ENCODE data around the gene SEC24C.
"Not testable (repeated sequence)": the region's sequence is repeated elsewhere in the genome, so short reads cannot be mapped to it uniquely, and the experiment has no call there.

Gene SEC24C

DNA sequence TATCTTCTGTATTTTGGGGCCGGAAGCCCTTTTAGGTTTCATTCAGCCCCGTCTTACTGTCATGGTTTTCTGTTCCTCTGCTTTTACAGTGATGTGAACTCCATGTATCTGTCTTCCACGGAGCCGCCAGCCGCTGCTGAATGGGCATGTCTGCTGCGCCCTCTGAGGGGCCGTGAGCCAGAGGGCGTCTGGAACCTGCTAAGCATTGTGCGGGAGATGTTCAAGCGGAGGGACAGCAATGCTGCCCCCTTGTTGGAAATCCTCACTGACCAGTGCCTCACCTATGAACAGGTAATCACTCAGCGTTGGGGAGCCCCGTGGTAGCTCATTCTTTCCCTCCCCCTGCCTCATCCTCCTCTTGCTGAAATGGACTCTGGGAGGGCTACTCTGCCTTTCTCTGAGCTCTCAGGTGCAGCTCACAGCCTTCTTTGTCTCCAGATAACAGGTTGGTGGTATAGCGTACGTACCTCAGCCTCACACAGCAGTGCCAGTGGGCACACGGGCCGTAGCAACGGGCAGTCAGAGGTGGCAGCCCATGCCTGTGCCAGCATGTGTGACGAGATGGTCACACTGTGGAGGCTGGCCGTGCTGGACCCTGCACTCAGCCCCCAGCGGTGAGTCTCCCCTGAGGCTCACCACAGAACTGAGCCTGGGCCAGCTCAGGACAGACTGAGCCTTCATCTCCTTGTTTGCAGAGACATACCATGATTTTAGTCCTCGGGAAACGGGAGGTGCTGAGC lies 46.9 kb downstream of the SEC24C start:
- DNase-seq (ENCODE audit: low spot score) (no peak), FAIRE-seq (no peak)

DNA sequence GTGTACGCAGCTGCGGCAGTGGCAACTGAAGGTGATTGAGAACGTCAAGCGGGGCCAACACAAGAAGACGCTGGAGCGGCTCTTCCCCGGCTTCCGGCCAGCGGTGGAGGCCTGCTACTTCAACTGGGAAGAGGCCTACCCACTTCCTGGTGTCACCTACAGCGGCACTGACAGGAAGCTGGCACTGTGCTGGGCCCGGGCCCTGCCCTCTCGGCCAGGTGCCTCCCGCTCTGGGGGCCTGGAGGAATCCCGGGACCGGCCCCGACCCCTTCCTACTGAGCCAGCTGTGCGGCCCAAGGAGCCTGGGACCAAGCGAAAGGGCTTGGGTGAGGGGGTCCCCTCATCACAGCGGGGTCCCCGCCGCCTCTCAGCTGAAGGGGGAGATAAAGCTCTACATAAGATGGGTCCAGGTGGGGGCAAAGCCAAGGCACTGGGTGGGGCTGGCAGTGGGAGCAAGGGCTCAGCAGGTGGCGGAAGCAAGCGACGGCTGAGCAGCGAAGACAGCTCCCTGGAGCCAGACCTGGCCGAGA lies 47.8 kb downstream of the SEC24C start:
- FAIRE-seq, result no peak
- DNase-seq (ENCODE audit: low spot score), result no peak

DNA sequence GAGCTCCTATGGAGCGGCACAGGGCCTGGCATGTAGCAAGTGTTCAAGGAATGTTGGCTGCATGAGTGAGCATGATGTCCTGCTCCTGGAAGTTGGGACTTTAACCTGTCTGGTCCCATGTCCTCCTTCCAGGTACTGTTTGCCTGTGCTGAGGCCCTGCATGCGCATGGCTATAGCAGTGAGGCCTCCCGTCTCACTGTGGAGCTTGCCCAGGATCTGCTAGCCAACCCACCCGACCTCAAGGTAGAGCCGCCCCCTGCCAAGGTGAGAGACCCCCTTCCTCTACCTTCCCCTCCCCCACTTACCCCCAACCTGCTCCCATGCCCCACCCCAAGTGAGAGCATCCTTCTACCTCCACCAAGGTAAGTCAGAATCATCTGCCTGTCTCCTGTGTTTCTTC lies 49.3 kb downstream of the SEC24C start:
- FAIRE-seq (no peak), DNase-seq (ENCODE audit: low spot score) (no peak)

DNA sequence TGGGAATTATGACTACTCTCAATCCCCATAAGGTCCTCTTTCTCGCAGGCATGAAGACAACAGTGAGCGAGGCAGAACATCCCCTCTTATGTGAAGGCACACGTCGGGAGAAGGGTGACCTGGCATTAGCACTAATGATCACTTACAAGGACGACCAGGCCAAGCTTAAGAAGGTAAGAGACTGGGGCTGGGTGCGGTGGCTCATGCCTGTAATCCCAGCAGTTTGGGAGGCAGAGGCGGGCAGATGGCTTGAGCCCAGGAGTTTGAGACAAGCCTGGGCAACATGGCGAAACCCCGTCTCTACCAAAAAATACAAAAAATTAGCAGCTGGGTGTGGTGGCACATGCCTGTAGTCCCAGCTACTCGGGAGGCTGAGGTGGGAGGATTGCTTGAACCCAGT lies 51.3 kb downstream of the SEC24C start:
- not testable (repeated sequence) for DNase-seq (ENCODE audit: low spot score)

DNA sequence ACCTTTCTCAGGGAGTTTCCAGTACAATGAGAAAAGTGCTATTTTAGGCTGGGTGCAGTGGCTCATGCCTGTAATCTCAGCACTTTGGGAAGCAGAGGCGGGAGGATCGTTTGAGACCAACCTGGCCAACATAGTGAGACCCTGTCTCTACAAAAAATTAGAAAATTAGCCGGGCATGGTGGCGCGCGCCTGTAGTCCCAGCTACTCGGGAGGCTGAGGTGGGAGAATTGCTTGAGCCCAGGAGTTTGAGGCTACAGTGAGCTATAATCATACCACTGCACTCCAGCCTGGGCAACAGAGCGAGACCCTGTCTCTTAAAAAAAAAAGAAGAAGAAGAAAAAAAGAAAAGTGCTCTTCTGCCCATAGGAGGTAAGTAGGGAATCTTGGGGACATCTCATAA lies 51.9 kb downstream of the SEC24C start:
- not testable (repeated sequence) for DNase-seq (ENCODE audit: low spot score); FAIRE-seq

More for the DNA sequence above, 51.3 kb downstream of the SEC24C start:
- not testable (repeated sequence) for FAIRE-seq

DNA sequence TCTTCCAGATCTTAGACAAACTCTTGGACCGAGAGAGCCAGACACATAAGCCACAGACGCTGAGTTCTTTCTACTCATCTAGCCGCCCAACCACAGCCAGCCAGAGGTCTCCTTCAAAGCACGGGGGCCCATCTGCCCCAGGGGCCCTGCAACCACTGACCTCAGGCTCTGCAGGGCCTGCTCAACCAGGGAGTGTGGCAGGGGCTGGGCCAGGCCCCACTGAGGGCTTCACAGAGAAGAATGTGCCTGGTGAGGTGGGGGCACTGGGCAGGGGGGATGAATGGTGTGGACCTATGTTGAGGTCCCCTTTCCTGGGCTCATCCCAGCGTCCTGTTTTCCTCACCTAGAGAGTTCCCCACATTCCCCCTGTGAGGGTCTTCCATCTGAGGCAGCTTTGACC lies 52.6 kb downstream of the SEC24C start:
- no peak for FAIRE-seq

DNA sequence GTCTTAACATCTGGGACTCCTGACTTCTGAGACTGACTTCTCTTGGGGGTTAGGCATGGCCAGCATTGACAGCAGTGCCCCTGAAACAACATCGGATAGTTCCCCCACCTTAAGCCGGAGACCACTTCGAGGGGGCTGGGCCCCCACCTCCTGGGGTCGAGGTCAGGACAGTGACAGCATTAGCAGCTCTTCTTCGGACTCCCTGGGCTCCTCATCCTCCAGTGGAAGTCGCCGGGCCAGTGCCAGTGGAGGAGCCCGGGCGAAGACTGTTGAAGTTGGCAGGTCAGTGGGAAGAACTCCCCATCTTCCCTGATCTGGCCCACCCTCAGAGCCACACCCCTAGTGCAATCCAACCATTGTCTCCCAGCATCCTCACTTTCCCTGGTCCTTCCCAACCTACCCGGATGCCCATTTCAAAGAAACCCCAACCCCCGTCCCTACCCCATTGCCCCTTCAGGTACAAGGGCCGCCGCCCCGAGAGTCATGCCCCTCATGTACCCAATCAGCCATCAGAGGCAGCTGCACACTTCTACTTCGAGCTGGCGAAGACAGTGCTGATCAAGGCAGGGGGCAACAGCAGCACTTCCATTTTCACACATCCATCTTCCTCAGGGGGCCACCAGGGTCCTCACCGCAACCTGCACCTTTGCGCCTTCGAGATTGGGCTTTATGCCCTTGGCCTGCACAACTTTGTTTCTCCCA lies 53.3 kb downstream of the SEC24C start:
- DNase-seq (ENCODE audit: low spot score) (no peak), FAIRE-seq (no peak)

More for the DNA sequence above, 52.6 kb downstream of the SEC24C start:
- DNase-seq (ENCODE audit: low spot score), result no peak

DNA sequence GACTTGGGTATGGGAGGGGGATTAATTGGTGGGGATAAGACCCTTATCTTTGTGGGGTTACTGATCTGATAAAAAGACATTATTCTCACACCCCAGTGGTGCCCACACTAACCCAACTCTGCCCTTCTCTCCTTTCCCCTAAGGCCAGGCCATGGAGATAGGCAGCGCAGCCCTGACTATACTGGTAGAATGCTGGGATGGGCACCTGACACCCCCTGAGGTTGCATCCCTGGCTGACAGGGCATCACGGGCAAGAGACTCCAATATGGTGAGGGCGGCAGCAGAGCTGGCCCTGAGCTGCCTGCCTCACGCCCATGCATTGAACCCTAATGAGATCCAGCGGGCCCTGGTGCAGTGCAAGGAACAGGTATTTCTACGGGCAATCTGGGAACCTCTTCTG lies 53.9 kb downstream of the SEC24C start:
- no peak for FAIRE-seq

DNA sequence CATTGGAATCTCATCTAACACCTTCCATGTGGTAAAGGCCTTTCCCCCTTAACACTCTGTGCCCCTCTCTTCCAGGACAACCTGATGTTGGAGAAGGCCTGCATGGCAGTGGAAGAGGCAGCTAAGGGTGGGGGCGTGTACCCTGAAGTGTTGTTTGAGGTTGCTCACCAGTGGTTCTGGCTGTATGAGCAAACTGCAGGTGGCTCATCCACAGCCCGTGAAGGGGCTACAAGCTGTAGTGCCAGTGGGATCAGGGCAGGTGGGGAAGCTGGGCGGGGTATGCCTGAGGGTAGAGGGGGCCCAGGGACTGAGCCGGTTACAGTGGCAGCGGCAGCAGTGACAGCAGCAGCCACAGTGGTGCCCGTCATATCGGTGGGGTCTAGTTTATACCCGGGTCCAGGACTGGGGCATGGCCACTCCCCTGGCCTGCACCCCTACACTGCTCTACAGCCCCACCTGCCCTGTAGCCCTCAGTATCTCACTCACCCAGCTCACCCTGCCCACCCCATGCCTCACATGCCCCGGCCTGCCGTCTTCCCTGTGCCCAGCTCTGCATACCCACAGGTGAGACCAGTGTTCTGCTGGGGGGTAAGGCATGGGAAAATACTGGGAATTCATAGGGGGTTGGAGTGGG lies 54.9 kb downstream of the SEC24C start:
- no peak for DNase-seq (ENCODE audit: low spot score)
- no peak for FAIRE-seq

More for the DNA sequence above, 53.9 kb downstream of the SEC24C start:
- no peak for DNase-seq (ENCODE audit: low spot score)

DNA sequence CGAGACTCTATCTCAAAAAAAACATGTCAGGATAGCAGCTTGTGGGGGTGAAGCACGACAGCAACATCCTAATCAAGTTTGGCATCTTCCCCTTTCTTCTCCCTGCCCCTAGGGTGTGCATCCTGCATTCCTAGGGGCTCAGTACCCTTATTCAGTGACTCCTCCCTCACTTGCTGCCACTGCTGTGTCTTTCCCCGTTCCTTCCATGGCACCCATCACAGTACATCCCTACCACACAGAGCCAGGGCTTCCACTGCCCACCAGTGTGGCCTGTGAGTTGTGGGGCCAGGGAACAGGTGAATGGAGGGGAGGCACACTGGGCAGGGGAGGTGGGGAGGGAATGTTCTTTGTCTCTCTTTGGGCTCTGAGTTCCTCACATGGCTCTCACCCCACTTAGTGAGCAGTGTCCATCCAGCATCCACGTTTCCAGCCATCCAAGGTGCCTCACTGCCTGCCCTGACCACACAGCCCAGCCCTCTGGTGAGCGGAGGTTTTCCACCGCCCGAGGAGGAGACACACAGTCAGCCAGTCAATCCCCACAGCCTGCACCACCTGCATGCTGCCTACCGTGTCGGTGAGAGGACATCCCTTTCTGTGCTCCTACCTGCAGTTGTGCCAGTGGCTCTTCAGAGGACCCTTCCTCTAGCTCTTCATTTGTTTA lies 55.9 kb downstream of the SEC24C start:
- FAIRE-seq (no peak), DNase-seq (ENCODE audit: low spot score) (no peak)

DNA sequence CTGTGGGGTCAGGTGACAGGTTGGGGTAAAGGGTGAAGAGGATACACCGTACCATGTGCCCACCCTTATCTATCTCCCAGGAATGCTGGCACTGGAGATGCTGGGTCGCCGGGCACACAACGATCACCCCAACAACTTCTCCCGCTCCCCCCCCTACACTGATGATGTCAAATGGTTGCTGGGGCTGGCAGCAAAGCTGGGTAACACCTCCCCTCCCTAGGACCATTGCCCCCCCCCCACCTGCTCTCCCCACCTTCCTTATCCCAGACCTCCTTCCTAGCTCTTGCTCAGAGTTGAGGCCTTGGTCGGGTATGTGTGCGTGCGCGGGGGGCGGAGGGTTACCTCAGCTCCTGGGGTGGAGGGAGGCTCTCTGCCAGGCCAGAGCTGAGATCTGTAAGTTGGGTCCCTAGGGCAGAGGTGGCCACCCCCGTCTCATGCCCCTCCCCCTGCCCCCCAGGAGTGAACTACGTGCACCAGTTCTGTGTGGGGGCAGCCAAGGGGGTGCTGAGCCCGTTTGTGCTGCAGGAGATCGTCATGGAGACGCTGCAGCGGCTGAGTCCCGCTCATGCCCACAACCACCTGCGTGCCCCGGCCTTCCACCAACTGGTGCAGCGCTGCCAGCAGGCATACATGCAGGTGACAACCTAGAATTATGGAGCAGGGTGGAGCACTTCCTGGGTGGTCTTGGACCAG lies 56.5 kb downstream of the SEC24C start:
- DNase-seq (ENCODE audit: low spot score) (no peak), FAIRE-seq (no peak)

DNA sequence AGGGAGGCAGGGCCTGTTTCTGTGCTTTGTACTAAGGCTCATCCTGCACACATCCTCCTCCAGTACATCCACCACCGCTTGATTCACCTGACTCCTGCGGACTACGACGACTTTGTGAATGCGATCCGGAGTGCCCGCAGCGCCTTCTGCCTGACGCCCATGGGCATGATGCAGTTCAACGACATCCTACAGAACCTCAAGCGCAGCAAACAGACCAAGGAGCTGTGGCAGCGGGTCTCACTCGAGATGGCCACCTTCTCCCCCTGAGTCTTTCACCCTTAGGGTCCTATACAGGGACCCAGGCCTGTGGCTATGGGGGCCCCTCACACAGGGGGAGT lies 57.0 kb downstream of the SEC24C start:
- DNase-seq (ENCODE audit: low spot score), result no peak
- no peak for FAIRE-seq

DNA sequence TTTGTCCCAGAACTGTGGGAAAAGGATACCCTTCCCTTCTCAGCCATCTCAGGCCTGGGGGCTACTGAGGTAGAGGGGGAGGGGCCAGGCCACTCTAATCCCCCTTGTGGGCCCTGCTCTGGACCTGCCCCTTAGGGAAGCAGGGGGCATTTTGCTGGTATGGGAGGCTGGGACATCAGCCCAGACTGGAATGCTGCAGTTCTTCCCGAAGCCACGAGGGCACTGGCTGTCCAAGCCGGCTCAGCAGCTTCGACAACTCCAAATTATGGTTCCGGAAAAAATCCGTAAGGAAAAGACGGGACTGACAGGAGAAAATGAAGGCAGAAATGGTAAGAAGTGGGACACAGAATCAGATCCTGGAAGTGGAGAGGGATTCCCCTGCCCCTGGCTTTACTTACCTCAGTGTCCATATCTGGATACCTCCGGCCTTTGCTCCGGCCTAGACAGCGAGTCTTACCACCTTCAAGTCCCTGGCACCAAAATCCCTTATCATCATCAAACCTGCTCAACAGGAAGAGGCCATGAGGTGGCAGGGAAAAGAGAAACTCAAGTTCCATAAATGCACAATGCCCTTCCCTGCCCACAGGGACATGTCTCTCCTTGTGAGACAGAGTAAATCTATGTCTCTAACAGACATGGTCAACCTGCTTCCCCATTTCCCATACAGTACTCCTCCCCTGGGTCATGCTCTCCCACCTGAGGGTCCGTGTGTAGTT lies 58.3 kb downstream of the SEC24C start:
- DNase-seq (ENCODE audit: low spot score) (no peak), FAIRE-seq (no peak)

DNA sequence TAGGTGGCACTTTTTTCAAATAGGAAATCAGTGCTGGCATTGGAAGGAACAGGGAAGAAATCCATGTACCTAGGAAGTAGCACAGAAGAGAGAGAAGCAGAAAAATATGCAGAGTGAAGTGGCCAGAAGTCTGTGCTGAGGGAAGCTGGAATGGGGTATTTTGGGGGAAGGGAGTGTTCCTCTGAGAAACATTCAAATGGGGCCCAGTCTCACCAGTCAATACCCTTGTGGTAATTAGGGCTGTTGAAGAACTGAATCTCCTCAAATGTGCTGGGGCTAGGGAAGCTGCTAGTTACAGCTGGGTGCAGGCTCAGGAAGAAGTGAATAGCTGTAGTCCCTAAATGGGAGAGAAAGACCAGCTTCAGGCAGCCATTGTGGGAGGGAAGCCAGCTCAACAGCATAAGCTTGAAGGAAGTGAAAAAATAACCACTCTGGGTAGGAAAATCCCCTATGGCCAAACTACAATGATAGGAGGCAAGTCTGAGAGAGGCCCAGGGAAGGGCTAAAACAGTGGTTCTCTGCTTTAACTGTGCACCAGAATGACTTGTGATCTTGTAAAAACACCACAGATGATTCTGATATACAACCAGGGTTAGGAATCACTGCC lies 59.6 kb downstream of the SEC24C start:
- FAIRE-seq, result no peak

DNA sequence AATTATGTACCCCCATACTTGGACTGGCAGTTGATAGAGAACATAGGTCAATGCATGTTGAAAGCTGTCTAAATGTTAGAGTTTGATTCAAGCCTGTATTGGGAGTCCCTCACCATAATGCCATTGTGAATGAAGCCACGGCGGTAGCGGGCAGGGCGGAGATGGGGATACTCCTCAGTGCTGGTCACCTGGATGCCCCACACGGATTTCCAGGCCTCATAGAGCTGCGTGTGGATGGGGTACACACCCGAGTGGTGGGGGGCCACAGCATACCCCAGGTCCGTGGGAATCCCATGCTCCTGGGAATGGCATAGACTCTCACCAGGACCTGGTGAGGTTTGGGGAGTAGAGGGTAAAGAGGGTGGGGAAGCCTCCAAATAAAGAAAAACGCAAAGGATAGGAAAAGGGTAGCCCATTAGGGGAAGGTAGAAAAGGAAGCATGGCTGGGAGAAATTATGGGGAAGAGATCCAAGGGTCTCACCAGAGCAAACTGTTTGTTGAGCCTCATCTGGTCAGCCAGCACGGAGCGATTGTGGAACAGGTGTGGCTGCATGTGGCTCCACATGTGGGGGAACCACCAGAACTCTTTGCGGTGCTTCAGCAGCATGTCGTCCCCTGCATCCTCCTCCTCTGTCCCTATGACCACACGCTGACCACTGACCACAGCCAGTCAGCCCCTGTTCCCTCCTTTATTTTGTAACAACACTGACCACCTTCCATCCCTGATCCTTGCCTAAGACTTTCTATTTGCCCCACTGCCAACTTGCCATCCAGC lies 62.2 kb downstream of the SEC24C start:
- DNase-seq (ENCODE audit: low spot score) (no peak), FAIRE-seq (no peak)

More for the DNA sequence above, 59.6 kb downstream of the SEC24C start:
- no peak for DNase-seq (ENCODE audit: low spot score)

DNA sequence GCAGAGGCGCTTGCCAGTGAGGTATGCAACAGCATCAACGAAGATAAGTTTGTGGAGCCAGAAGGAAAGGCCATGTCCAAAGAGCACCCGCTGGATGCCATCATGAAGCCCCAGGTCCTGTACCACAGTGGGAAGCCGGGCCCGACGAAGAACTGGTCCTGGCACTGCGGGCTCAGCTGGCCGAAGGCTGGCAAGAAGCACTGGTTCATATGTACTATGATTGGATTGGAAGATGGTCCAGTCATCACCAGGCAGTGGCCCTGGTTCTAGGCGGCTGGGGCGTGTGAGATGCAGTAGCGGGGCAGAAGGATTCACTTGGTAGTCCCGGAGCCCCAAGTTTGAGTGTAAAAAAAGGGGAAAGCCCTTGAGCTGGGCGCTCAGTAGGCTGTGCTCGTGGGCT lies 63.3 kb downstream of the SEC24C start:
- no peak for FAIRE-seq
- DNase-seq (ENCODE audit: low spot score), result no peak

DNA sequence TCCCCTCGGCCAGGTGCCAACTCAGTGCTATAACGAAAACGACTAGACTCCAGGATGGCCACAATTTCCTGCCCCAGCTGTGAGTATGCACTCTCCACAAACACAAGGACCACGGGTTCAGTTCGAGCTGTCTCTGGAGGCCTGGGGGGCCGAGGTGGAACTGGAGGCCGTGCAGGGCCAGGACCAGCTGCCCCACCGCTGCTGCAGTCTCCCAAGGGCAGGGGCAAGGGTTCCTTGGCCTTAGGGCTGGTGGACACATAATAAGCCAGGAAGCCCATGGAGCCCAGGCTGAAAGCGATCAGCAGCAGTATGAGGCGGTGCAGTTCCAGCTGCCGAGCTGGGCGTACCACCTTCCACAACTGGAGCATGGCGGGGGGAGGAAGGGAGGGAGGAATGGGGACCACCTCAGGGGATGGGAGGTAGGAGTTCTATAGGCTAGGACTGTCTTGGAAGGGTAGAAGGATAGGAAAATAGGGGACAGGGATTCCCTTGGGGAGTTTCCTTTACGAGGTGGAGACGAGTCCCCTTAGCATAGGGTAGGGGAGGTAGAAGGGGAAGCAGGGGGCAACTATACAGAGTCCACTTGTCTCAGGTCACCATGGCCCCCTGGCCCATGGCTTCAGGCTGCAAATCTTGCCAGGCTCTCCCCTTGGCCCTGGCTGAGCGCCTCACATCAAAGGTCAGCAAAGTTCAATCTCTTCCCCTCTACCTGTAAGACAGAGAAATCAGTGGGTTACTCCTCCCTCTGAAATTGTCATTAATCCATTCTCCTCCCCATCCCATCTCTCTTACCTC lies 64.0 kb downstream of the SEC24C start:
- DNase-seq (ENCODE audit: low spot score) (no peak), FAIRE-seq (no peak)

DNA sequence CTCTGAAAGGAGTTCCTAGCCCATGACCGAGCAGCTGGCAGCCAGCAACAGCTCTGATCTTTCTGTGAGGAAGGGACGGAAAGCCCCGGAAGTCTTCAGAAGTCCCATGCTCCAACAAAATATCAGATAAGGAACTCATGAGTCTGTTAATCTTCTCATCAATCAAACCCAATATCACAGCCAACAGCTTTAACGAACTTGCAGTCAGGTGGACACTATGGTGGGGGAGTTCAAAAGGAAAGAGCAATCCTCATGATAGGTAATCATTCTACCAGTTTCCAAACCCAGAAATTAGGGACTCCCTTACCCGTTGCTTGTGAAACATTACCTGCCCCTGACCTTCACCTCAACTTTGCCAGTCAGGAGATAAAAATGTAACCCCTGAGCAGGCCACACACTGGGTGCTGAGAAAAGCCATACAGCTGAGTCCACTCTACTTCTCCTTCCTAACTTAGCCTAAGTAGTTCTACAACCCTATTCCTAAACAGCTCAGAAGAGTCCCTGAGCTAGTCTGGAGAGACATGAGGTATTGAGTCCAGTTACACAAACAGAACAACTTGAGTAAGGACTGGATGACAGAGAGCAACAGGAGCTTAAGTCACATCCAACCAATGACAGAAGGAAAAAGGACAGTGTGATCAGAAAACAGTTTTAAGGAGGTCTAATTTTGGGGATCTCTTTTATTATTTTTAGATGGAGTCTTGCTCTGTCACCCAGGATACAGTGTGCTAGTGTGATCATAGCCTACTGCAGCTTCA lies 65.1 kb downstream of the SEC24C start:
- no peak for FAIRE-seq

More for the DNA sequence above, 65.1 kb downstream of the SEC24C start:
- no peak for DNase-seq (ENCODE audit: low spot score)

Measured in RCC 7860 (cell line).